Daoy (cell line): ENCODE results near the gene ANKS1B. TPM values are rescaled to one million over a fixed set of nuclear protein-coding genes. Genes with fewer than 3 reads are reported as not detected.
"Not testable (repeated sequence)": the region's sequence is repeated elsewhere in the genome, so short reads cannot be mapped to it uniquely, and the experiment has no call there.

ENCODE experiments used
- DNase-seq: peaks from one replicate; pipeline ENCODE4 v3.0.0-alpha.2; 2015; ENCODE audit warnings: low read depth
- total RNA-seq: library from RNA; depleted of rRNA; stranded (reverse); fragments of >200 nt; shearing (Covaris generic); gene quantifications from 2 replicates; pipeline ENCODE4 v1.2.3, GENCODE V29; 2014

Gene ANKS1B
- total RNA-seq, 1 experiment from 2014 or later = 36.8 TPM

DNA sequence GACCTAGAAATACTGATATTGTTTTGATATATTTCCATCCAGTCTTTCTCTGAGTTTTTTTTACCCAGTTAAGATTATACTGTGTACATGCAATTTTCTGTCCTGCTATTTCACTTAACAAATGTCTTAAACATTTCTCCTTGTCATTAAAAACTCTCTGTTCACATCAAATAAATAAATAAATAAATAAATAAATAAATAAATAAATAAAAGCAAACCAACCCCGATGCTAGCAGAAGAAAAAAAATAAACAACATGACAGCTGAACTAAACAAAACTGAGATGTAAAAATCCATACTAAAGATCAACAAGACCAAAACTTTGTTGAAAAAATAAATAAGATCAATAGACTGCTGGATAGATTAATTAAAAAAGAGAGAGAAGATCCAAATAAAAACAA lies 407.6 kb downstream of the ANKS1B start:
- not testable (repeated sequence) for DNase-seq

DNA sequence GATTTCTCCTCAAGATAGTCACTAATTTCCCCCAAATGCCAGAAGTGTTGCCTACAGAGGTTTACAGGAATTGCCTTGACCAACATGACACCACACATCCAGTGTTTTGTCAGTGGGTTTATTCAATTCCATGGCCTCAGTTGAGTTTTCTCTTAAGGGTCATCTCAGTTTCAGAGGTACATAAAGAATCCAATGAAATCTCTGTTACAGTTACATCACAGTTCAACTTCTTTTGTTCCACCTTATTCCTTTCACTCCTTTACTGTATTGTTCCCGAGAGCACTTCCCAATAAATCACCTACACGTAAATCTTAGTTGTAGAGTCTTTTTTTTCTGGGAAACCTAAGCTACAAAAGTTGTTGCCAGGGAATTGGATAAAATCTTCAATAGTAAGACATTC lies 410.8 kb downstream of the ANKS1B start:
- no peak for DNase-seq

GRCh38 chr12:99567072-99567471 lies 417.7 kb downstream of the ANKS1B start:
- no peak for DNase-seq

DNA sequence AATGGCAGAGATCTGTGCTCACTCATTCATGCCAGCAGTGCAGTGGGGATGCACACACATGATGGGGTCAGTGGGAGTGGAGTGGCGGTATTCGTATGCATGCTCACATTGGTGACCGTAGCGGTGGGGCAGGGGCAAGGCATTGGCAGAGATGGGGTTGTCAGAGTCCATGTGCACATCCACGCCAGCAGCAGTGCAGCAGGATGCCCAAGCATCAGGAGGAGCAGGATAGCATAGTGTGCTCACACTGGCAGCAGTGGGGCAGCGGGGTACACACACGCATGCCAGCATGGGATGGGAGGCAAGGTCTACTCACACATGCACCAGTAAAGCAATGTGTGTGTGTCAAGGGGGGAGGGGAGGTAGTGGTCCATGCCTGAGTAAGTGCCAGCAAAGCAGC lies 426.6 kb downstream of the ANKS1B start:
- DNase-seq = no peak

GRCh38 chr12:99553461-99553860 lies 431.3 kb downstream of the ANKS1B start:
- DNase-seq = no peak

GRCh38 chr12:99552022-99552421 lies 432.7 kb downstream of the ANKS1B start:
- no peak for DNase-seq

- no peak for DNase-seq
Observed at GRCh38 chr12:99549651-99550050, 435.1 kb downstream of the ANKS1B start.

DNA sequence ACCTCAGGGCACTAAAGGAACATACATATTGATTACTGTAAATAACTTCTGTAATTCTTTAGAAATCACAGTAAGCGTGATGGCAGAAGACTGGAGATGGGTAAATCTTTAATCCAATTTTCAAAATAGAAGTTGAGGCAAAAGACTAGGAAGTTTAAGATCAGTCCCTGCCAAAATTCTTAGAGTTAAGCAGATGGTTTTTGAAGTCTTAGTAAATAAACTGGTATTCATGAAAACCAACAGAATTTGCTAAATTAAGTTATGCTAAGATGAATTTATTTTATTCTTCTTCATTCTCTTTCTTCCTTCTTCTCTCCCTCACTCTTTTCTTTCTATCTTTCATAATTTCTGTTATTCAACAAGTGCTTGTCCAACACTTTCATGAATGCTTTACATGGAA lies 435.5 kb downstream of the ANKS1B start:
- no peak for DNase-seq

- no peak for DNase-seq
Observed at GRCh38 chr12:99544457-99544856, 440.3 kb downstream of the ANKS1B start.

- no peak for DNase-seq
Observed at GRCh38 chr12:99529966-99530365, 454.8 kb downstream of the ANKS1B start.

- DNase-seq = no peak
Observed at GRCh38 chr12:99528478-99528877, 456.3 kb downstream of the ANKS1B start.

DNA sequence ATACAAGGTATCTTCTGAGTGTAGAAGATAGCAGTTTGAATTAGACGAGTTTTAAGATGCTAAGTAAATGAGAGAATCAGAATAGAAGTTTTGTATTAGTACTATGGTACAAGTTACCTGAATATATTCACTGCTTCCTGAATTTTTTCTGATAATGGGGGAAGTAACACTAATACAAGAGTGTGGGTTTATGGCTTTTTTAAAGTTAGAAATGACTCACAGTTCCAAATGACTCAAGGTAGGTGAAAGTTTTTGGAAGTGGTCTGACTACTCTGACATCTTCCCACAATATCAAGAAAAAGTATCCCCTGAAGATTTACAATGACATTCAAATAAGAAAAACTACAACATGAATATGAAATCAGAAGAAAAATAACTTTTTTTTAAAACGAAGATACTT lies 460.9 kb downstream of the ANKS1B start:
- DNase-seq = no peak

GRCh38 chr12:99522456-99522855 lies 462.3 kb downstream of the ANKS1B start:
- DNase-seq = no peak

DNA sequence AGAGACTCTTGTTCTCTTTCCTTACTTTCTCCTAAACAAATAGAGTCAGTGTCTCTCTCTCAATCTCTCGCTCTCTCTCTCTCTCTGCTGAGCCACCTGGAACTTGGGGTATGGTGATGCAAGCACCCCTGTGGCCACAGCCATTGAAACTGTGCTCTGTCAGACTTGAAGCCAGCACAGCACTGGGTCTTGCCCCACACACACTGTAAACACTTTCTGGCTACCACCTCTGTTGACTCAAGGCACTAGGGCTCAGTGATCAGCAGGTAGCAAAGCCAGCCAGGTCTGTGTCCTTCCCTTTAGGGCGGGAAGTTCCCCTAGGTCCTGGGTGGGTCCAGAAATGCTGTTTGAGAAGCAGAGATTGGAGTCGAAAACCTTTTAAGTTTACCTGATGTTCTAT lies 463.1 kb downstream of the ANKS1B start:
- no peak for DNase-seq

DNA sequence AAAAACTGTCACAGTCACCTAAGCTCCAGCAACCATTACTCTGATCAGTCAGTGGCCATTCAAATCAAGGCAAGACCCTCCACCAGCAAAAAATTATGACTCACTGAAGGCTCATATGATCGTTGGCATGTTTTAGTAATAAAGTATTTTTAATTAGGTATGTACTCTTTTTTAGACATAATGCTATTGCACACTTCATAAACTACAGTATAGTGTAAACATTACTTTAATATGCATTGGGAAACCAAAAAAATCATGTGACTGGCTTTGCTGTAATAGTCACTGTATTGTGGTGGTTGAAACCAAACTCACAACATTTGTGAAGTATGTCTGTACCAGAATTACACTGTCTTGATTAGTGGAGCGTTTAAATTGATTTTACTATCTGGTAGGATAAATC lies 471.7 kb downstream of the ANKS1B start:
- no peak for DNase-seq

DNA sequence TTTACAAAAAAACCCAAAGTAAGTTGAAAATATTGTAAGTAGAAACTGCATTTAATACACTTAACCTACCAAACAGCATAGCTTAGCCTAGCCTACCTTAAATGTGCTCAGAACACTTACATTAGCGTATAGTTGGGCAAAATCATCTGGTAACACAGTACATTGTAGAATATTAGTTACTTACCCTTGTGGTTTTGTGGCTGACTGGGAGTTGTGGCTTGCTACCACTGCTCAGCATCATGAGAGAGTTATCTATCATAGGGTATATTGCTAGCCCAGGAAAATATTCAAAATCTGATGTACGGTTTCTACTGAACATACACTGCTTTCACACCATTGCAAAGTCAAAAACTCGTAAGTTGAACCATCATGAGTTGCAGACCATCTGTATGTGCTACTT lies 478.9 kb downstream of the ANKS1B start:
- DNase-seq = no peak

- DNase-seq = no peak
Observed at GRCh38 chr12:99498756-99499155, 486.0 kb downstream of the ANKS1B start.

DNA sequence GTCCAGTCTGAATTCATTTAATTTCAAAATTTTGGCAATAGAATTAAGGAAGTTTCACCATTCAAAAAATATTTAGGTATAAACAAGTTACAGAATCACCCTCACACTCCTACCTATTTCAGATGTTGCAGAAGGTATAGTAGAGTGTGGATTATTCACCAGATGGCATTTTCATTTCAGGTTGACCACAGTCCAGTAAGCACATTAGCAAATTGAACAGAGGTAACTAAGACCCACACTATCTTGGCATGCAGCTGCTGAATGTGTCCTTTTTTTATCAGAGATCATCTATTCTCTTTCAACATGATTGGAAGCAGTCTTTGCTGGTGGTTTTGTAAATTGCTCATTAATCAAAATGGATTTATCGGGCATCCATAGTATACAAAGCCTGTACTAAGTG lies 488.9 kb downstream of the ANKS1B start:
- DNase-seq = no peak

GRCh38 chr12:99493197-99493596 lies 491.5 kb downstream of the ANKS1B start:
- DNase-seq = no peak

DNA sequence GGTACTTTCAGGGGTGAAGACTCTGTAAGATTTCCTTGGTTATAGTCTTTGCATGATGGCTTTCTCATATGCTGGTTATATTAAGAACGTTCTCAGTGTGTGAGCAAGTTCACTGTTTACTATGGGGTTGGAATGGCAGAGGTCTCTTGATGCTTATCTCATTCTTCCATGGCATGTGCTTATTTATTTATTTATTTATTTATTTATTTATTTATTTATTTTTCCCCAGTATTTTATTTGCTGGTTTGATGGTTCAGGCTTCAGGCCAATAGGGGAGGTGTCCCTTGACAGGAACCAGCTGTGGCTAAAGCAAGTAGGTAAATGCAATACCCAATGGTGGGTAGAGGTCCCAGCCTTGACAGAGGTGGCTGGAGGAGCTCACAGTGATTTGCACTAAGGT lies 498.5 kb downstream of the ANKS1B start:
- no peak for DNase-seq

DNA sequence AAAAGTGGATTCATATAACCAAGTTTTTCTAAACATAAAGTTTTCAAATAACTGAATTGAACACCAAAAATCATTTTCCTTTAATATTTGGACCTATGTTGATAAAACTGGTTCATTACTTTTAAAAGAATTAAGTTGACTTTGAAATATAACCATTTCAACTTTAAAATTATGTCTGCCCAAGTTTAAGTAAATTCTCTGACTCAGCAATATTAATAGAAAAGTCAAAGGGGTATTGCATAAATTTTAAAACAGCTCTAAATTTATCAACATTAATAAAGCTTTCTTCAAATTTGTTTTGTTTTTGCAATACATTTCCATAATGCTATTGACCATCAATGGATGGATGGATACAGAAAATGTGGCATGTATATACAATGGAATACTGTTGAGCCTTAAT lies 505.6 kb downstream of the ANKS1B start:
- DNase-seq = no peak

DNA sequence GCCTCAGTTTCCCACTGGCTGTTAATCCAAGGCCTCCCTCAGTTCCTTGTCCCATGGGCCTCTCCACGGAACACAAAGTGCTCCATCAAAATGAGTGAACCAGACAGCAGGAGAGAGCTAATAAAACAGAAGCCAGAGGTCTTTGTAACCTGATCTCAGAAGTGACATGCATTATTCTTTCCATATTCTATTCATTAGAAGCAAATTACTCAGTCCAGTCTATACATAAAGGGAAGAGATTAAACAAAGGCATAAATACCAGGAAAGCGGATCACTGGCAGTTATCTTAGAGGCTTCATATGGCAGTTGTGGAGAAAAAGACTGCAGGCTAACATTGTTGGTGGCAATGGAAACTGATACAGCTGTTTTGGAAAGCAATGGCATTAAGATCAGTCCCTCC lies 507.8 kb downstream of the ANKS1B start:
- no peak for DNase-seq

DNA sequence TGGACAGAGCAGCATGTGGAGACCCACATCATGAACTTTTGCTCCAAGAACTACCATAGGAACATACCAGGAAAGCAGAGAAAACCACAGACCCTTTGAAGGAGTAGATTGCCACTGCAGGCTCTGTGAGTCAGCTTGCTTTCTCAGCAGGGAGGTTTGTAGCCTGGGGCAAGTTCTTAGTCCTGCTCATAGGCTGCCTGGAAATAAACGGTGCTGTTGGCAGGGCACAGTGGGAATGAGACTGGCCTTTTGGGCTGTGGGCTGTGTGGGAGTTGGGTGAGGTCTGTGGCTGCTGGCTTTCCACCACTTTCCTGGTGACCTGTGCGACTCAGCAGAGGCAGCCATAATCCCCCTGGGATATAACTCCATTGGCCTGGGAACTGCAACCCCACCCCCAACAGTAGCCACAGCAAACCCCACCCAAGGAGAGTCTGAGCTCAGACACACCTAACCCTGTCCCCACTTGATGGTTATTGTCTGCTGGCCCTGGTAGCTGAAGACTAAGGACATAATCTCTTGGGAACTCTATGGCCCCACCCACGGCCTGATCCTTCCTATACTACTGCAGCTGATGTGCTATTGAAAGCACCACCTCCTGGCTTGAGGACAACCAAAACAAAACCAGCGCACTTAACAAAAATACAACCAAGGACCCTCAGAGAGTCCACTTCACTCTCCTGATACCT lies 529.2 kb downstream of the ANKS1B start:
- peak; percentile 4 for DNase-seq

DNA sequence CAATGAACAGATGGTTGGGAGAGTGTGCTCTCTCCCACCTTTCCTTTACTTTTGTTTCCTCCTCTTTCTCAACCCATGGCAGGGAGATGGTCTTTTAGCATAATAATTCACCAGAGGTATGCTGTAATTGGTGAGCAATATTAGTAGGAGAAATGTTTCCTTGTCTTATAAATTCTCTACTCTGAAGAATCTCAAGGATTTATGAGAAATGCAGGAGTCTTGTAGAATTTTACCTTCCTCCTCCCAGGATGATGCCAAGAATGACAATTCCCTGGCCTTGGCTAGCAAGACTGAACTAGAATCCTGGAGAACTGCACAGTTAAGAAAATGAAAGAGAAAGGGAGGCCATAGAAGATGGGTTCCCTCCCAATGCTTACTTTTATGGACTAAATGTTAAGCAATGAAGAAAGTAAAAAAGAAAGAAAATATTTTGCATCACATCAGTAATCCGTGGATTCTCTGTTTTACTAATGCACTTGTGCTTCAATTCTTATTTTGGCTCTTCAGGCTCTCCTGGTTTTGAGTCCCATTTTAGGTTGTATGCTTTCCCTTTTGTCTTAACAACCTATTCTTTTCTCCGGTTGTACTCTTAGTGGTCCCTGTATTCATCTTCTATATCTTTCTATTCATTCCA lies 530.1 kb downstream of the ANKS1B start:
- DNase-seq = no peak
